HepG2 (cell line): ENCODE results near the gene CYB5R3. TPM values are rescaled to one million over a fixed set of nuclear protein-coding genes. Genes with fewer than 3 reads are reported as not detected.

Experiments
- CC2D1A ChIP-seq: sonication (generic); formaldehyde crosslinking; IDR thresholded peaks from 2 replicates; pipeline ENCODE4 v1.8.1; 2023; ENCODE audit warnings: mild to moderate bottlenecking, missing genetic modification reagents
- CTCF ChIP-seq: sonication (generic); formaldehyde crosslinking; IDR thresholded peaks from 2 replicates; pipeline ENCODE4 v1.5.0; 2020; ENCODE audit warnings: mild to moderate bottlenecking, missing genetic modification reagents, moderate library complexity
- DBP ChIP-seq: sonication (generic); formaldehyde crosslinking; IDR thresholded peaks from 2 replicates; pipeline ENCODE4 v1.4.0; 2020; ENCODE audit warnings: missing genetic modification reagents; ENCODE audit errors: not compliant biosample characterization
- GLMP ChIP-seq: sonication (generic); formaldehyde crosslinking; IDR thresholded peaks from 2 replicates; pipeline ENCODE4 v1.9.0; 2021; ENCODE audit warnings: missing genetic modification reagents, mild to moderate bottlenecking, borderline replicate concordance
- GRHL1 ChIP-seq: sonication (generic); formaldehyde crosslinking; conservative IDR thresholded peaks from 2 replicates; pipeline ENCODE4 v1.8.0; 2022; ENCODE audit warnings: missing genetic modification reagents
- IKZF5 ChIP-seq: IDR thresholded peaks from 2 replicates; pipeline ENCODE4 v1.6.1; 2018; ENCODE audit warnings: missing genetic modification reagents, mild to moderate bottlenecking, missing compliant biosample characterization
- MEIS1 ChIP-seq: sonication (generic); formaldehyde crosslinking; IDR thresholded peaks from 2 replicates; pipeline ENCODE4 v1.9.0; 2021; ENCODE audit warnings: mild to moderate bottlenecking, missing genetic modification reagents, moderate library complexity, borderline replicate concordance
- NFIB ChIP-seq: sonication (generic); formaldehyde crosslinking; IDR thresholded peaks from 2 replicates; pipeline ENCODE4 v1.9.0; 2021; ENCODE audit warnings: missing genetic modification reagents, mild to moderate bottlenecking, borderline replicate concordance
- SMC3 ChIP-seq: IDR thresholded peaks from 2 replicates; pipeline ENCODE4 v1.6.1; 2011; ENCODE audit warnings: low read length, improper control_type of control experiment
- SOX13 ChIP-seq, 3 experiments: fragments of 450-650 bp in 1 of 3; sonication (generic) in 1 of 3; formaldehyde crosslinking in 1 of 3; IDR thresholded peaks in 2 of 3; conservative IDR thresholded peaks in 1 of 3; 2 replicates each; pipeline versions ENCODE4 v1.5.0 to v1.6.1; 2016 to 2020; ENCODE audit warnings: antibody characterized with exemption in 1 of 3, mild to moderate bottlenecking in 1 of 3, missing compliant biosample characterization in 1 of 3, missing genetic modification reagents in 1 of 3, moderate library complexity in 1 of 3
- TFDP1 ChIP-seq: IDR thresholded peaks from 2 replicates; pipeline ENCODE4 v1.6.1; 2016; ENCODE audit warnings: missing compliant biosample characterization, missing genetic modification reagents, borderline replicate concordance
- TMF1 ChIP-seq: sonication (generic); formaldehyde crosslinking; IDR thresholded peaks from 2 replicates; pipeline ENCODE4 v1.8.1; 2022; ENCODE audit warnings: low read depth, missing genetic modification reagents
- ZFX ChIP-seq: sonication (generic); formaldehyde crosslinking; IDR thresholded peaks from 2 replicates; pipeline ENCODE4 v1.4.0; 2020; ENCODE audit warnings: mild to moderate bottlenecking, low read depth, missing genetic modification reagents, moderate library complexity
- ZFY ChIP-seq: sonication (generic); formaldehyde crosslinking; IDR thresholded peaks from 2 replicates; pipeline ENCODE4 v1.4.0; 2020; ENCODE audit warnings: missing genetic modification reagents
- ZNF205 ChIP-seq: IDR thresholded peaks from 2 replicates; pipeline ENCODE4 v1.6.1; 2018; ENCODE audit warnings: missing biosample characterization, missing genetic modification reagents
- ZNF451 ChIP-seq: sonication (generic); formaldehyde crosslinking; IDR thresholded peaks from 2 replicates; pipeline ENCODE4 v1.5.0; 2020; ENCODE audit warnings: mild to moderate bottlenecking, missing genetic modification reagents
- ZNF768 ChIP-seq: sonication (generic); formaldehyde crosslinking; IDR thresholded peaks from 2 replicates; pipeline ENCODE4 v1.4.0; 2020; ENCODE audit warnings: missing genetic modification reagents
- ZSCAN22 ChIP-seq: sonication (generic); formaldehyde crosslinking; IDR thresholded peaks from 2 replicates; pipeline ENCODE4 v1.4.0; 2020; ENCODE audit warnings: mild to moderate bottlenecking, missing genetic modification reagents
- polyA plus RNA-seq, 8 experiments: library from polyadenylated mRNA; depleted of rRNA in 3 of 8; stranded (reverse) in 7 of 8; unstranded in 1 of 8; fragments of >200 nt; fragmentation: Illumina TruSeq in 4 of 8; extraction: Trizol in 4 of 8; gene quantifications; 2 replicates each; pipeline versions ENCODE4 v1.2.1 to v1.2.3, GENCODE V29; 2011 to 2016; ENCODE audit warnings: low read depth in 4 of 8, missing spikeins in 1 of 8, mixed read lengths in 1 of 8; ENCODE audit not compliant: insufficient read depth in 1 of 8
- total RNA-seq, 5 experiments: library from RNA; depleted of rRNA; stranded (reverse); fragments of >200 nt; fragmentation: Illumina TruSeq; extraction: Trizol; gene quantifications; 2 replicates each; pipeline ENCODE4 v1.2.3, GENCODE V29; 2016; ENCODE audit warnings: low read depth in 1 of 5

CYB5R3 gene
- total and polyA plus RNA-seq, 2 of the 13 experiments (the other 11 are each of a cell fraction or from before 2014, with no cell fraction given) = 32.4 to 305 TPM

- TF ChIP-seq GRHL1 (CRISPR knock-in tag) (no peak), ZNF205 (no peak), TFDP1 (CRISPR knock-in tag) (0 out of 2 replicates have a peak, but pooled peaks have one; percentile 19), CC2D1A (CRISPR knock-in tag) (no peak), ZFX (CRISPR knock-in tag) (peak; percentile 66), ZFY (CRISPR knock-in tag) (peak; percentile 50; the same call in 1 of the 2 replicates), ZNF768 (CRISPR knock-in tag) (peak; percentile 41; the same call in 1 of the 2 replicates), ZSCAN22 (CRISPR knock-in tag) (no peak), CTCF (peak; percentile 94), SOX13 (IDR thresholded peaks at IDR 0.05) (no peak), SOX13 (CRISPR knock-in tag; conservative IDR thresholded peaks at IDR 0.05 in 1 of 2, IDR thresholded peaks at IDR 0.05 in 1 of 2) (peak in 1 of 2 experiments; percentile 23; a peak in 1 of 4 replicates), TMF1 (CRISPR knock-in tag) (no peak), GLMP (CRISPR knock-in tag) (no peak), MEIS1 (peak; percentile 36; the same call in 1 of the 2 replicates), DBP (CRISPR knock-in tag) (no peak), NFIB (CRISPR knock-in tag) (no peak), IKZF5 (CRISPR knock-in tag) (peak; percentile 53; the same call in 1 of the 2 replicates), ZNF451 (CRISPR knock-in tag) (no peak), SMC3 (peak; percentile 51)
These were observed 27.6 kb downstream of the CYB5R3 start (continued) for GRCh38 chr22:42621505-42622002.
